ENCODE results near the gene AGPAT1. TPM values are rescaled to one million over a fixed set of nuclear protein-coding genes. Genes with fewer than 3 reads are reported as not detected.
A peak's percentile ranks its signal among the peaks of the same experiment; 100 is the strongest.

AGPAT1 gene
- total RNA-seq, 6 donors from 2014 or later, result 25.9 to 54.5 (median 32.6) TPM

- no peaks in the 10 kb centered on the region for H3K27me3 ChIP-seq
- 90 to 93% methylated on average over 5 to 13 of the region's 13 CpGs for WGBS, 2 donors
Measured at GRCh38 chr6:32128751-32129296, 47.1 kb downstream of the AGPAT1 start.

DNA sequence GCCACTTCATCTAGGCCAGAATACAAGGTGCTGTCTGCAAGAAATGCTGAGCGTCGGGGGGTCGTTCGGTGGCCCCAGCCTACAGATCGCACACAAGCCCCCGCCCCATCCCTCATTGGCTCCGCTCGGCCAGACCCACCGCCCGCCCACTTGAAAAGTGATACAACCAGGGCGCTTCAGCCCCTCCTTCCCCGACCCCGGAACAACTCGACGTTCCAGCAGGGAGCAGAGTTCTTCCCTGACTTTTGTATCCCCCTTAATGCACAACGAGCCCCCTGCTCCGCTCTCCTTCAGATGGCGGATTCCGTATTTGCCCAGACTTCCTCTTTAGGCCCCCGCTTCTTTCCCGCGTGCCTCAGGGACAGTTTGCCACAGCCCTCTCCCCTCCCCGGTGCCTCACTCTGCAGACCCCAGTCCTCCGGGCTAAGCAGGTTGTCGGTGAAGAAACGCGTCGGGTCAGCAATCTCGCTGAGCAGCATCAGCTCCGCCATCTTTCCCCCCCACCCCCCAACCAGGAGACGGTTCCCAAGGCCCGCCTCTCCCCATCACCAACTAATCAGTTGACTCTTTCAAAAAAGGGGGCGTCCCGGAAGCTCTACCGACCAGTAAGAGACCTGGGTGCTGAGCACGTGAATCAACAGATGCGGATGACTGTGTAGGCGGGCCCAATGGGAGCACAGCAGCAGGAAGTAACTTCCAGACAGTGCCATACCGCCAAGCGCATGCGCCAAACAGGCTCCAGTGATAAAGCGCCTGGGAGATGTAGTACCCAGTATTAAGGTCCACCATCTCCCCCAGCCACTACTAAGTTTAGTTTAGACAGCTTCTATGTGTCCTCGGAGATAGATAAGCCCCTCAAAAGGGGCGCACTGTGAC, 47.9 kb downstream of the AGPAT1 start, which contains the start of gene ATF6B:
ATF6B (minus strand) TSS at position 530 of the 876 bp plus-strand sequence; CDS start at position 491, 39 bp downstream.
- Histone ChIP-seq H3K9me3 (no peaks in the 10 kb centered on the region), H3K4me3 (peak within 1 kb of the TSS; percentile 85 to 97 (median 90)), H3K27ac (peak within 1 kb of the TSS; percentile 86 to 95 (median 90)), H3K36me3 (peaks cover 16 to 40% (median 27%) of the 10 kb centered on the region in 4 donors), H3K4me1 (peaks cover 26 to 42% (median 28%) of the 10 kb centered on the region in 4 donors), H3K27me3 (no peaks in the 10 kb centered on the region)
- peak in 1 of 2 donors; percentile 100 for DNase-seq
- WGBS, 2 donors, result 1% methylated on average over 27 to 44 of the region's 44 CpGs
- TF ChIP-seq CTCF (IDR thresholded peaks at IDR 0.05), result no peak
- TF ChIP-seq POLR2AphosphoS5 (IDR thresholded peaks at IDR 0.05), result peak; percentile 51 to 62
- TF ChIP-seq EP300 (IDR thresholded peaks at IDR 0.05), result no peak
- TF ChIP-seq POLR2A (IDR thresholded peaks at IDR 0.05), result peak in 2 of 4 donors; percentile 17 to 82
- ATAC-seq (ENCODE audit: low FRiP score in 2 of 2), result peak; percentile 95 to 98

More at GRCh38 chr6:32128751-32129296, 47.1 kb downstream of the AGPAT1 start:
- no peaks in the 10 kb centered on the region for H3K9me3 ChIP-seq
- TF ChIP-seq EP300 (IDR thresholded peaks at IDR 0.05) (no peak), POLR2AphosphoS5 (IDR thresholded peaks at IDR 0.05) (no peak), CTCF (IDR thresholded peaks at IDR 0.05) (no peak), POLR2A (IDR thresholded peaks at IDR 0.05) (no peak)
- H3K36me3 ChIP-seq, result peaks cover 16 to 32% (median 25%) of the 10 kb centered on the region in 4 donors
- peak overlapping the region in 2 of 4 donors; percentile 73 to 85 for H3K4me3 ChIP-seq
- peak overlapping the region; percentile 81 to 94 (median 86) for H3K27ac ChIP-seq
- DNase-seq, result no peak
- H3K4me1 ChIP-seq, result peaks cover 26 to 42% (median 28%) of the 10 kb centered on the region in 4 donors
- ATAC-seq (ENCODE audit: low FRiP score in 2 of 2), result no peak

- ATAC-seq (ENCODE audit: low FRiP score in 2 of 2), result no peak
- no peaks in the 10 kb centered on the region for H3K9me3 ChIP-seq
- TF ChIP-seq POLR2A (IDR thresholded peaks at IDR 0.05), result no peak
- no peak for TF ChIP-seq POLR2AphosphoS5 (IDR thresholded peaks at IDR 0.05)
- no peak for TF ChIP-seq EP300 (IDR thresholded peaks at IDR 0.05)
- no peak for TF ChIP-seq CTCF (IDR thresholded peaks at IDR 0.05)
- H3K27me3 ChIP-seq, result no peaks in the 10 kb centered on the region
- H3K4me3 ChIP-seq, result peak overlapping the region; percentile 85 to 97 (median 90)
- WGBS, 2 donors, result 12 to 16% methylated on average over 4 to 9 of the region's 9 CpGs
- peak overlapping the region; percentile 86 to 95 (median 90) for H3K27ac ChIP-seq
- H3K36me3 ChIP-seq, result peaks cover 16 to 46% (median 27%) of the 10 kb centered on the region in 4 donors
- peaks cover 26 to 42% (median 28%) of the 10 kb centered on the region in 4 donors for H3K4me1 ChIP-seq
- DNase-seq, result no peak
Measured at GRCh38 chr6:32127409-32127716, 48.5 kb downstream of the AGPAT1 start.

- DNase-seq (no peak), ATAC-seq (ENCODE audit: low FRiP score in 2 of 2) (no peak)
- no peaks in the 10 kb centered on the region for H3K9me3 ChIP-seq
- WGBS, 2 donors, result 64 to 69% methylated on average over 8 of the region's 8 CpGs
- no peaks in the 10 kb centered on the region for H3K27me3 ChIP-seq
- H3K36me3 ChIP-seq, result peaks cover 21 to 50% (median 30%) of the 10 kb centered on the region in 4 donors
- H3K4me1 ChIP-seq, result peaks cover 26 to 42% (median 28%) of the 10 kb centered on the region in 4 donors
- TF ChIP-seq EP300 (IDR thresholded peaks at IDR 0.05), result no peak
- no peak for TF ChIP-seq CTCF (IDR thresholded peaks at IDR 0.05)
- no peak for TF ChIP-seq POLR2AphosphoS5 (IDR thresholded peaks at IDR 0.05)
- TF ChIP-seq POLR2A (IDR thresholded peaks at IDR 0.05), result no peak
- peak overlapping the region in 3 of 4 donors; percentile 85 to 97 (median 95) for H3K4me3 ChIP-seq
- H3K27ac ChIP-seq, result no peak overlapping the region
Measured at GRCh38 chr6:32126880-32127279, 49.0 kb downstream of the AGPAT1 start.

Measured in upper lobe of left lung (tissue), 6 donors.